BE2C (cell line): Measurements from ENCODE around the gene ACE.
A peak's percentile ranks its signal among the peaks of the same experiment; 100 is the strongest.

ENCODE experiments used
- DNase-seq: peaks from one replicate; pipeline ENCODE4 v3.0.0-alpha.2; 2020
- H3K27me3 ChIP-seq: fragments of 250-450 bp; sonication (Bioruptor Pico); 2 replicates; pipeline ENCODE4 v1.5.1; 2020; ENCODE audit warnings: mild to moderate bottlenecking
- H3K36me3 ChIP-seq: fragments of 250-450 bp; sonication (Bioruptor Pico); 2 replicates; pipeline ENCODE4 v1.5.1; 2020; ENCODE audit warnings: mild to moderate bottlenecking
- H3K4me1 ChIP-seq: fragments of 250-450 bp; sonication (Bioruptor Pico); 2 replicates; pipeline ENCODE4 v1.5.1; 2020
- H3K4me3 ChIP-seq: 2 replicates; pipeline ENCODE4 v1.5.1; 2011; ENCODE audit warnings: low read depth, low read length
- H3K9me3 ChIP-seq: fragments of 250-450 bp; sonication (Bioruptor Pico); 2 replicates; pipeline ENCODE4 v1.5.1; 2020
- TF ChIP-seq, protein P1 (sequence below): IDR thresholded peaks from 2 replicates; pipeline ENCODE4 v1.5.1; 2012; ENCODE audit warnings: mild to moderate bottlenecking, low read depth, low read length

The ACE gene

DNA sequence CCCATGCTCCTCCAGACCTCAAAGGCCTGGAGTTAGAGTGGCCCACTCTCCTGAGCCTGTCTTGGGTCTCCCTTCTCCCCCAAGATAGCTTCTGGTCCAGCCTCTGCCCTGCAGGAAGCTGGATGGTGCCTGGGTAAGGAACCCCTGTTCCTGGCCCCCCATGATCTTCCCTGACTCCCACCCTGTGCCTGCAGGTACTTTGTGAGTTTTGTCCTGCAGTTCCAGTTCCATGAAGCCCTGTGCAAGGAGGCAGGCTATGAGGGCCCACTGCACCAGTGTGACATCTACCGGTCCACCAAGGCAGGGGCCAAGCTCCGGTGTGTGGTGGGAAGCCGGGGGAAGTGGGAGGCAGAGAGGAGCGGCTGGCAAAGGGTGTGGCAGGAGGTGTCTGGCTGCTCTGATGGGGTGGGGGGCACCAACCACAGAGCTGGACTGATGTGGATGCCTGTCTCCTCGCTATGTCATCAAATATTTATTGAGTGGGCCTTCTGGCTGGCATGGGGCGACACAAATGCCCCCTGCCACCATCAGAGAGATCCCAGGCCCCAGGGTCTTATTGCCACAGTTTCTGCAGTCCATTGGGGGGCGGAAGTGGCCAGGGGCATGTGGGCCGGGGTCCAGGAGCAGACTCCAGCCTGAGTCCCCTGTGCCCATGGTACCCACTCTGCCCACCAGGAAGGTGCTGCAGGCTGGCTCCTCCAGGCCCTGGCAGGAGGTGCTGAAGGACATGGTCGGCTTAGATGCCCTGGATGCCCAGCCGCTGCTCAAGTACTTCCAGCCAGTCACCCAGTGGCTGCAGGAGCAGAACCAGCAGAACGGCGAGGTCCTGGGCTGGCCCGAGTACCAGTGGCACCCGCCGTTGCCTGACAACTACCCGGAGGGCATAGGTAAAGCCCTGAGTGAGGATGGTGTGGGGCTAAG lies 7.1 kb downstream of the ACE start:
- Histone ChIP-seq H3K27me3 (no peaks in the 10 kb centered on the region), H3K4me3 (no peak overlapping the region), H3K9me3 (no peaks in the 10 kb centered on the region), H3K4me1 (peaks cover 23% of the 10 kb centered on the region), H3K36me3 (peaks cover 69% of the 10 kb centered on the region)
- TF ChIP-seq, protein P1, sequence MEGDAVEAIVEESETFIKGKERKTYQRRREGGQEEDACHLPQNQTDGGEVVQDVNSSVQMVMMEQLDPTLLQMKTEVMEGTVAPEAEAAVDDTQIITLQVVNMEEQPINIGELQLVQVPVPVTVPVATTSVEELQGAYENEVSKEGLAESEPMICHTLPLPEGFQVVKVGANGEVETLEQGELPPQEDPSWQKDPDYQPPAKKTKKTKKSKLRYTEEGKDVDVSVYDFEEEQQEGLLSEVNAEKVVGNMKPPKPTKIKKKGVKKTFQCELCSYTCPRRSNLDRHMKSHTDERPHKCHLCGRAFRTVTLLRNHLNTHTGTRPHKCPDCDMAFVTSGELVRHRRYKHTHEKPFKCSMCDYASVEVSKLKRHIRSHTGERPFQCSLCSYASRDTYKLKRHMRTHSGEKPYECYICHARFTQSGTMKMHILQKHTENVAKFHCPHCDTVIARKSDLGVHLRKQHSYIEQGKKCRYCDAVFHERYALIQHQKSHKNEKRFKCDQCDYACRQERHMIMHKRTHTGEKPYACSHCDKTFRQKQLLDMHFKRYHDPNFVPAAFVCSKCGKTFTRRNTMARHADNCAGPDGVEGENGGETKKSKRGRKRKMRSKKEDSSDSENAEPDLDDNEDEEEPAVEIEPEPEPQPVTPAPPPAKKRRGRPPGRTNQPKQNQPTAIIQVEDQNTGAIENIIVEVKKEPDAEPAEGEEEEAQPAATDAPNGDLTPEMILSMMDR: no peak
- no peak for DNase-seq

DNA sequence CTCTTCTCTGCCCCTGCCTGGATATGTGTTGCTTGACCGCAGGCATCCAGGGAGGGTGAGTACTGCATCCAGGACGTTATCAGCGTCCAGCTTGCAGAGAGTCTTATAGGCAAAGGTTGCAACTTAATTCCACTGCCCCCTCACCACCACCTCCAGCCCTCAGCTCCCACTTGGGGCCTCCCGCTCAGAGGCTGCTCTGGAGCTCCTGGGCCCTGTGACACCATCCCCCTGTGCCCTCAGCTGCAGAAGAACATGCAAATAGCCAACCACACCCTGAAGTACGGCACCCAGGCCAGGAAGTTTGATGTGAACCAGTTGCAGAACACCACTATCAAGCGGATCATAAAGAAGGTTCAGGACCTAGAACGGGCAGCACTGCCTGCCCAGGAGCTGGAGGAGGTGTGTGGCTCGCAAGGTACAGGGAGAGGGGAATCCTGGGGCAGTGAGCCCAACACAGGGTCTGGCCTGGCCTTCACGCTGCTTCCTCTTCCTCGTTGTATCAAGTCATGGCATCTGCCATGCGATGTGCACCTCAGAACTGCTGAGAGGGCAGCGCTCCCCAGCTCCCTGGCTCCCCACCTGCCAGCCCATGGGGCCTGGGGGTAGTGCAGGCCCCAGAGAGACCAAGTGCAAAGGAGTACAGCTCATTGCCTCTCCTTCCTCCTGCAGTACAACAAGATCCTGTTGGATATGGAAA lies 9.6 kb downstream of the ACE start:
- DNase-seq: no peak
- H3K36me3 ChIP-seq: peaks cover 88% of the 10 kb centered on the region
- no peaks in the 10 kb centered on the region for H3K27me3 ChIP-seq
- peaks cover 4% of the 10 kb centered on the region for H3K4me1 ChIP-seq
- TF ChIP-seq, protein P1: no peak
- H3K4me3 ChIP-seq: no peak overlapping the region
- no peaks in the 10 kb centered on the region for H3K9me3 ChIP-seq

DNA sequence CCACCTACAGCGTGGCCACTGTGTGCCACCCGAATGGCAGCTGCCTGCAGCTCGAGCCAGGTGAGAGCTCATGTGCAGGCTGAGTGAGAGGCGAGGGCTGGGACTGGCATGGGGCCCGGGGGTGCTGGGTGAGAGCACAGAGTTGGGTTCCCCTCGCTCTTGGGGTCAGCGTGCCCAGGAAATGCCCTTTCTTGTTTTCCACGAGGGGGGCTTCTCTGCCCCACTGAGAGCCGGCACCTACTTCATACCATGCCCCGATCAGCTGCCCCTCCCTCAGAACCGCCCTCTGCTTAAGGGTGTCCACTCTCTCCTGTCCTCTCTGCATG lies 10.1 kb downstream of the ACE start:
- Histone ChIP-seq H3K4me1 (no peaks in the 10 kb centered on the region), H3K9me3 (no peaks in the 10 kb centered on the region), H3K4me3 (no peak overlapping the region), H3K27me3 (no peaks in the 10 kb centered on the region), H3K36me3 (peaks cover 88% of the 10 kb centered on the region)
- no peak for DNase-seq
- TF ChIP-seq, protein P1: no peak

DNA sequence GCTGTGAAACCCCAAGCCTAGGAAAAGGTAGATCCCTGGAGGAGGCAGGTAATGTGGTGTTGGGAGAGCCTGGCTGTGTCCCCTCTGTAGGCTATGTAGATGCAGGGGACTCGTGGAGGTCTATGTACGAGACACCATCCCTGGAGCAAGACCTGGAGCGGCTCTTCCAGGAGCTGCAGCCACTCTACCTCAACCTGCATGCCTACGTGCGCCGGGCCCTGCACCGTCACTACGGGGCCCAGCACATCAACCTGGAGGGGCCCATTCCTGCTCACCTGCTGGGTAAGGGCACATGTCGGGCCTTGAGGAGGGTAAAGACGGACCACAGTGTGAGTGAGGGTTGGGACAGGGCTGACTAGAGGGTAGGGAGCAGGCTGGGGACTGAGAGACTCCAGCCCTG lies 12.0 kb downstream of the ACE start:
- no peak for DNase-seq
- Histone ChIP-seq H3K4me3 (no peak overlapping the region), H3K36me3 (peaks cover 93% of the 10 kb centered on the region), H3K9me3 (no peaks in the 10 kb centered on the region), H3K27me3 (no peaks in the 10 kb centered on the region), H3K4me1 (no peaks in the 10 kb centered on the region)
- TF ChIP-seq, protein P1: no peak

DNA sequence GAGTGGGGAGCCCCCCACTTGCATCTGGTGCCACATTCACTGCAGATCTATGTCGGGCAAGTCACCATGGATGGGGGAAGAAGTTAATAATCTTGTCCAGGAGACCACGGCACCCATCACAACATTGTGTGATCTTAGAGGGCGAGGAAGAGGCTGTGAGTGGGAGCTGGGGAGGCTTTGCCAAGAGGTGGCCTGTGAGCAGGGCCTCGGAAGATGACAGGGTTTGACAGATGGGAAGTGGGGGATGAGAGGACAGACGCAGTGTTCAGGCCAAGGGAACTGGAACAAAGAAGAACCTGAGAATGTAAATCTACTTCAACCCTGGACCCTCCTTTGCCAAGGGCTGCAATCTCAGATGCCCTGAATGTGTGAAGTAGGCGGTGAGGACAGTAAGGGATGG lies 12.4 kb downstream of the ACE start:
- Histone ChIP-seq H3K27me3 (no peaks in the 10 kb centered on the region), H3K36me3 (peaks cover 93% of the 10 kb centered on the region), H3K4me3 (no peak overlapping the region), H3K9me3 (no peaks in the 10 kb centered on the region), H3K4me1 (no peaks in the 10 kb centered on the region)
- TF ChIP-seq, protein P1: no peak
- no peak for DNase-seq

DNA sequence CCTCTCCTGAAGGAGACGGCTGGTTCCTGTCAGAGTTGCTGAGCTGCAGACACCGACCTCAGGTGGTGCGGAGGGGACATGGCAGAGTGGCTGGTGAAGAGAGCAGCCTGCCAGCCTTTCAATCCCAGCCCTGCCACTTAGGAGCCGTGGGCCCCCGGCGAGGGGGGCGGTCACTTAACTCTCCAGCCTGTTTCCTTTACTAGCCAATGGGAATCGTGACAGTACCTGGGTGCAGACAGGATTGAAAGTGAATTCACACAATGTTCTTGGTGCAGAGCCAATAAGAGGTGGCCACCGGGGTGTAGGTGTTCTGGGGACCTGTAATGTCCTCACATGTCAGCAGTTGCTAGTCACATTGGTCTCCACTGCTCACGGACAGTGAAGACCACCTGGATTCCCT lies 13.5 kb downstream of the ACE start:
- Histone ChIP-seq H3K36me3 (peaks cover 93% of the 10 kb centered on the region), H3K27me3 (no peaks in the 10 kb centered on the region), H3K4me1 (no peaks in the 10 kb centered on the region), H3K4me3 (no peak overlapping the region), H3K9me3 (no peaks in the 10 kb centered on the region)
- DNase-seq: no peak
- TF ChIP-seq, protein P1: peak; percentile 14; the same call in 1 of the 2 replicates
